ENCODE data around the gene MACROH2A1.

Gene MACROH2A1

GRCh38 chr5:135426102-135427082, 27.4 kb upstream of the MACROH2A1 start:
- Histone ChIP-seq H3K27ac (ENCODE audit: low read length) (no peak overlapping the region), H4K20me1 (ENCODE audit: insufficient read depth, low read length) (no peaks in the 10 kb centered on the region), H3K9me3 (ENCODE audit: insufficient read depth, low read length) (no peaks in the 10 kb centered on the region), H3K36me3 (replicated peaks; ENCODE audit: low read depth, low read length) (no peaks in the 10 kb centered on the region), H3K79me2 (ENCODE audit: low read length) (no peaks in the 10 kb centered on the region), H3K9ac (ENCODE audit: low read length) (no peak overlapping the region), H2AFZ (ENCODE audit: low read depth, low read length) (no peak overlapping the region), H3K4me2 (ENCODE audit: low read length) (no peak overlapping the region), H3K4me3 (ENCODE audit: low read length) (no peak overlapping the region), H3K27me3 (ENCODE audit: low read depth, low read length) (no peaks in the 10 kb centered on the region; the same call in 1 of the 2 replicates), H3K4me1 (ENCODE audit: low read length) (no peaks in the 10 kb centered on the region)
- TF ChIP-seq EZH2phosphoT487 (IDR thresholded peaks at IDR 0.05; ENCODE audit: low read depth) (no peak), CTCF (IDR thresholded peaks at IDR 0.05; ENCODE audit: low read depth, low read length) (peak; percentile 65)

GRCh38 chr5:135425641-135426040, 26.6 kb upstream of the MACROH2A1 start:
- Histone ChIP-seq H3K4me1 (ENCODE audit: low read length) (no peaks in the 10 kb centered on the region), H3K4me2 (ENCODE audit: low read length) (no peak overlapping the region), H3K79me2 (ENCODE audit: low read length) (no peaks in the 10 kb centered on the region), H3K27me3 (ENCODE audit: low read depth, low read length) (peaks cover 1% of the 10 kb centered on the region; the same call in 1 of the 2 replicates), H3K4me3 (ENCODE audit: low read length) (no peak overlapping the region), H3K9ac (ENCODE audit: low read length) (no peak overlapping the region), H4K20me1 (ENCODE audit: insufficient read depth, low read length) (no peaks in the 10 kb centered on the region), H3K27ac (ENCODE audit: low read length) (no peak overlapping the region), H3K9me3 (ENCODE audit: insufficient read depth, low read length) (no peaks in the 10 kb centered on the region), H2AFZ (ENCODE audit: low read depth, low read length) (no peak overlapping the region), H3K36me3 (replicated peaks; ENCODE audit: low read depth, low read length) (no peaks in the 10 kb centered on the region)
- TF ChIP-seq EZH2phosphoT487 (IDR thresholded peaks at IDR 0.05; ENCODE audit: low read depth) (no peak), CTCF (IDR thresholded peaks at IDR 0.05; ENCODE audit: low read depth, low read length) (no peak)

GRCh38 chr5:135423846-135424168, 24.8 kb upstream of the MACROH2A1 start:
- H3K4me3 ChIP-seq (ENCODE audit: low read length): no peak overlapping the region
- no peak overlapping the region for H2AFZ ChIP-seq (ENCODE audit: low read depth, low read length)
- H4K20me1 ChIP-seq (ENCODE audit: insufficient read depth, low read length): no peaks in the 10 kb centered on the region
- TF ChIP-seq CTCF (IDR thresholded peaks at IDR 0.05; ENCODE audit: low read depth, low read length): no peak
- TF ChIP-seq EZH2phosphoT487 (IDR thresholded peaks at IDR 0.05; ENCODE audit: low read depth): no peak
- no peaks in the 10 kb centered on the region for H3K79me2 ChIP-seq (ENCODE audit: low read length)
- H3K9me3 ChIP-seq (ENCODE audit: insufficient read depth, low read length): no peaks in the 10 kb centered on the region
- H3K27ac ChIP-seq (ENCODE audit: low read length): no peak overlapping the region
- H3K4me1 ChIP-seq (ENCODE audit: low read length): no peaks in the 10 kb centered on the region
- H3K4me2 ChIP-seq (ENCODE audit: low read length): no peak overlapping the region
- H3K36me3 ChIP-seq (replicated peaks; ENCODE audit: low read depth, low read length): no peaks in the 10 kb centered on the region
- peaks cover 11% of the 10 kb centered on the region; the same call in 1 of the 2 replicates for H3K27me3 ChIP-seq (ENCODE audit: low read depth, low read length)
- H3K9ac ChIP-seq (ENCODE audit: low read length): no peak overlapping the region

- no peak for TF ChIP-seq CTCF (IDR thresholded peaks at IDR 0.05; ENCODE audit: low read depth, low read length)
- no peak for TF ChIP-seq EZH2phosphoT487 (IDR thresholded peaks at IDR 0.05; ENCODE audit: low read depth)
- no peaks in the 10 kb centered on the region for H3K4me1 ChIP-seq (ENCODE audit: low read length)
- no peaks in the 10 kb centered on the region for H3K9me3 ChIP-seq (ENCODE audit: insufficient read depth, low read length)
- H3K79me2 ChIP-seq (ENCODE audit: low read length): no peaks in the 10 kb centered on the region
- H3K27me3 ChIP-seq (ENCODE audit: low read depth, low read length): peaks cover 16% of the 10 kb centered on the region; the same call in 1 of the 2 replicates
- H3K4me2 ChIP-seq (ENCODE audit: low read length): no peak overlapping the region
- H4K20me1 ChIP-seq (ENCODE audit: insufficient read depth, low read length): no peaks in the 10 kb centered on the region
- H3K27ac ChIP-seq (ENCODE audit: low read length): no peak overlapping the region
- H3K36me3 ChIP-seq (replicated peaks; ENCODE audit: low read depth, low read length): no peaks in the 10 kb centered on the region
- no peak overlapping the region for H3K9ac ChIP-seq (ENCODE audit: low read length)
- no peak overlapping the region for H2AFZ ChIP-seq (ENCODE audit: low read depth, low read length)
- H3K4me3 ChIP-seq (ENCODE audit: low read length): no peak overlapping the region
Observed at GRCh38 chr5:135423146-135423845, 24.3 kb upstream of the MACROH2A1 start.

Data from OCI-LY3 (cell line).